HG03097 (cell line): Measurements from ENCODE around the gene SVIL.
"Not testable (repeated sequence)": the region's sequence is repeated elsewhere in the genome, so short reads cannot be mapped to it uniquely, and the experiment has no call there.

Experiments used
- ATAC-seq: cut with Tn5 transposase; IDR thresholded peaks from one replicate; pipeline ENCODE4 v1.9.1; 2021; ENCODE audit not compliant: unreplicated experiment, low FRiP score

Gene SVIL

DNA sequence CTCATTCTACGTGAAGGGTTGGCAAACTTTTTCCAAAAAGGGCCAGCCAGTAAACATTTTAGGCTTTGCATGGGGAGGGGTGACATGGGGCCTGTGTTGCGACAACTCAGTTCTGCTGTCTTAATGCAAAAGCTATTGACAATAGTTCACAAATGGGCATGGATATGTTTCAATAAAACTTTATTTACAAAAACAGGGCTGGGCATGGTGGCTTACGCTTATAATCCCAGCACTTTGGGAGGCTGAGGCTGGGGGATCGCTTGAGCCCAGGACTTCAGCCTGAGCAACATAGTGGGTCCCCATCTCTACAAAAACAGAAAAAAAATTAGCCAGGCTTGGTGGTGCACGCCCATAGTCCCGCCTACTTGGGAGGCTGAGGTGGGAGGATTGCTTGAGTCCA lies 141.1 kb downstream of the SVIL start:
- no peak for ATAC-seq

DNA sequence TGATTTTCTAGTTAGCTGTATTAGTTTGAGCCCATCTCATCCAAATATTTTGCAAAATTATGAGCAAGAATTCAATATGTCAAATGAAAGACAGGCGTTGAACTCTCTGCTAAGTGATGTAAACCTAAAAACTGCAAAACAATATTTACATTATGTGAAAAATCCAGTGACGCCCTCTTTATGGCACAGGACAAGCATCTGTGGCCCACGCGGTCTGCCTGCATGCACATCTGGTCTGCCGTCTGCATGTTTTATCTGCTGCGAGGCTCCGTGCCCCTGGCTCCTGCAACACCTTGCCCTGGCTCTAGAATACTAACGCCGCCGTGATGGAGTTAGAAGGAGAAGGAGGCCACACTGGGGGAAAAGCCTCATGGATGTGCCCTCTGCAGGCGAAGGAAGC lies 142.0 kb downstream of the SVIL start:
- ATAC-seq: no peak

DNA sequence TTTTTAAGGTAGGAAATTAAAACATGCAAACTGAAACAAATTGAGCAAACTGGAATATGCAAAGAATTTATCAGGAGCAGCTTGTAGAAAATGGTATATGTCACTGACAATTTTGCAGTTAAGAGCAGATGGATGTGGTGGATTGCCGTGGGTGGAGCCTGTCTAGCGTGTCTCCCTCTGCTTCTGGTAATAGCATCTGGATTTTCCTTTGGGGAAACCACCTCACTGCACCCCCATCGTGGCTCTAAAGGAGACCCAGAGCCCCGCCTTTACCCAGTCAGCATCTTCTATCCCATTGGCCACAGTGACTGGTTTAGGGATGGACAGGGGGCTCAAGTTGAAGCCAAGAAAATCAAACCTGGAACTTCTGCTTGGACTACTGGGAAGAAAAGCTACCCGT lies 142.9 kb downstream of the SVIL start:
- ATAC-seq: no peak

DNA sequence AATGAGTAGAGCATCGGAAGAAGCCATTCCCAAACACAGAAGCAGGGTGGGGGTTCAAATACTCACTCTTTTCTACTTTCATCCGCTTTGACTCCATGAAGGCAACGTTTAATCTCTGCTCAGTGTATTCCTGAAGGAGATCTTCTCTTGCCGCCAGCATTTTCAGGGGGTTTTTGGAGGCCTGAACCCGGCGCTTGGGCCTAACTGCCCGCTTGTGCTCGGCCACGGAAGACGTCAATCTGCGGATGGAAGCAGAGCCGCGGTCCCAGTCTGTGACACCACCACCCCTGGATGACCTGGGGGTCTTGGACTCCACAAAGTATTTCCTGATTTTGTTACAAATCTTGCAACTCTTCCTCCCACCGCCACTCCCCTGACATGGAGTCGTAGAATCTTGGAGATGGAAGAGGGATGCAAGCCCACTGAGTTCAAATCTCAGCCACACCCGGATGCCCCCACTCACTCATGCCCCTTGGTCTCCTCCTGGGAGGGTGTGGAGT lies 143.9 kb downstream of the SVIL start:
- ATAC-seq: not testable (repeated sequence)

DNA sequence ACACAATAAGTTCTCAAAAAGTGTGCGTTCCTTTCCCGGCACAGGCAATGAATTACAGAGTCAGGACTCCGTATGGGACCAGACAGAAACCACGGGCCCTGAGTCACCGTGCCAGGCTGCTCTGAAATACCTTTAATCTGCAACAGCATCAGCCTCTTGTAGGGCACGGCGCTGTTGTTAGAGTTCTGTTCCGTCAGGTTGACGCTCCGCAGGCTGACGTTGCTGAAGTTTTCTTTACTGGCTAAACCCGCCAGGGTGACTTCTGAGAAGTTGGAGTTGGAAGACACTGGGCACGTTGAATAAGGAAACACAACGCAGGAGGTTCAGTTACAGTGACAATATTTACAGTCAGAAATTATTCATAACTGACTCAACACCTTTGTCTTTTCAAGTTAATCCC lies 146.3 kb downstream of the SVIL start:
- not testable (repeated sequence) for ATAC-seq

DNA sequence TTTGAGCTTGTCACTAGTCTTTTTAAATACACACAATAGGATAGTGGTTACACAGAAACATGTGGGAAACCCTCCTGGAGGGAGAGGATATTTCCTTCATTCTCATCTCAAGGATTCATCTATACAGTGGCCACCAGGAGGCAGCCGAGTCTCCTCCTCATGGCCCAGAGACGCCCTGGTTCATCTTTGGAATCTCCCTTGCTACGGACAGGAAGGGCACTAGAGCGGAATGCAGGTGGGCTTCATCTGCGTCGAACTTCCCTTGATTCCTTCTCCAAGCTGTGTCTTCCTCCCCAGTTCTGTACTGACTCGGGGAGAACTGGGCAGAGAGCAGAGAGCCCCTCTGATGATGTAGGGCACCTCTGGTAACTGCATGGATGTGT lies 146.9 kb downstream of the SVIL start:
- not testable (repeated sequence) for ATAC-seq

DNA sequence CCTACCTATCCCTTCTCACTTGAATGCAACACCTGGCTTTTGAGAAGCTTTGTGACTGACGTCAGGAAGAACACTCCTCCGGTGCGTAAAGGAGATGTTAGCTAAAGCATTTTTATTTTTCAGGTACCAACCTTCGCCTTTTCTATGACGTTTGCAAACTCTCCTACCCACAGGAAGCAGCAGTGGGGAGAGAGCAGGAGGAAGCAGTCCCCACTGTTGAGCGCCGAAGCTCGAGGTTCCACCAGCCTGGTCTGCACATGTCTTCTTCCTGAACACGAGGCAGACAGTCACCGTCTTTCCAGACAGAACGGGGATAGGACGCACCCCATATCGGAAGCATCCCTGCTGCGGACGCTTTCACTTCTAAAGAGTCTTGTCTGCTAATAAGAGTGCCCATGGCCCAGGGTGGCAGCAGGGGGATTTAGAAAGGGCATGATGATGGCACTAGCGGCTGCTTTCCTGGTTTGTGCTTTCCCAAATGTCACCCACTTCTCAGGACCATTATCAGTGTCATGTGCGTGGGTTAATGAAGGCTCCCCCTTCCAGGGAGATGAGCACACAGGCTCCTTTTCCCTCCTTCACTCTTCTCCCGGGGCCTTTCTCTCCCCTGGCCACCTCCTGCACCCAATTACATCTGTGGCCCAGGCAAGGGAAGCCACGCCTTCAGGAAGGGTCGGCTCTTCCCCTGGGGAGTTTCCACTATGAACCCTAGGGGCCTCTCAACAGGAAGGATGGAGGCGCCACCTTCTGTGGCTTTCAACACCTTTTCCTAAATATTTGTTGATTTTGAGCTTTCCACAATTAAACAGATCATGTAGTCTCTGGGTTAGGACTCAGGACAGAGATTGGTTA lies 147.5 kb downstream of the SVIL start:
- ATAC-seq: not testable (repeated sequence)

DNA sequence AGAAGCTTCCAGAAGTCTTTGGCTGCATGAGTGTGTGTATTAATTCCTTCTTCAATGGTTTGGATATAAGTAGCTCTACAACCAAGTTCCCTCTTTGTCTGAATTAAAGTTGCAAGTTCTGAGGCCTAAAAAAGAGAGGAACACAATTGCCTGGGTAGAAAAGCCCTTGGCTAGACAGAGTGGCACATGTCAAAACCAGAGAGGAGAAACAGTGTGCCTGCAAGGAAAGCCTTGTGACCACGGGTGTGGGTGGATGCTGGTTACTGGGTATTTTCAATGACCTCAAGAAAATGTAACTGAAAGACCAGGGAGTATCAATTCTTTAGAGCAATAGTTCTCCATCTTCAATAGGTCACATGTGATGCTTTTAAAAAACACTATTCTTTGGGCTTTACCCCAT lies 148.3 kb downstream of the SVIL start:
- no peak for ATAC-seq

DNA sequence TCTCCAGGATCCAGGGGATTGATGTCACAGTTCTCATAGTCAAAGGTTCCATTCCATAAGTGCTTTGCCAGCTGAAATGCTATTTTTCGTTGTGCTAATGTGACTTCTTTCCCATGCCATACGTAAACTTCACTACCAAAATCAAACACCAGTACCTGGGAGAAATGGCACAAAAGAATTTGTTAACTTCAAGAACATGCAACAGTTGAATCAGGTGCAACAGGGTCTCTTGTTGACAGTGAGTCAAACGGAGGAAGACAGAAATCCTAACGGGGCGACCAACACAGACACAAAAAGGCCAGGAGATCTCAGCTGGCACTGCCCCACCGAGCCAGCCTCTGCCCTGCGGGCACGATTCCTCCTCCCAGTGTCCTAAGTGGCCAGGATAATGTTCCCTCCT lies 150.1 kb downstream of the SVIL start:
- ATAC-seq: not testable (repeated sequence)

DNA sequence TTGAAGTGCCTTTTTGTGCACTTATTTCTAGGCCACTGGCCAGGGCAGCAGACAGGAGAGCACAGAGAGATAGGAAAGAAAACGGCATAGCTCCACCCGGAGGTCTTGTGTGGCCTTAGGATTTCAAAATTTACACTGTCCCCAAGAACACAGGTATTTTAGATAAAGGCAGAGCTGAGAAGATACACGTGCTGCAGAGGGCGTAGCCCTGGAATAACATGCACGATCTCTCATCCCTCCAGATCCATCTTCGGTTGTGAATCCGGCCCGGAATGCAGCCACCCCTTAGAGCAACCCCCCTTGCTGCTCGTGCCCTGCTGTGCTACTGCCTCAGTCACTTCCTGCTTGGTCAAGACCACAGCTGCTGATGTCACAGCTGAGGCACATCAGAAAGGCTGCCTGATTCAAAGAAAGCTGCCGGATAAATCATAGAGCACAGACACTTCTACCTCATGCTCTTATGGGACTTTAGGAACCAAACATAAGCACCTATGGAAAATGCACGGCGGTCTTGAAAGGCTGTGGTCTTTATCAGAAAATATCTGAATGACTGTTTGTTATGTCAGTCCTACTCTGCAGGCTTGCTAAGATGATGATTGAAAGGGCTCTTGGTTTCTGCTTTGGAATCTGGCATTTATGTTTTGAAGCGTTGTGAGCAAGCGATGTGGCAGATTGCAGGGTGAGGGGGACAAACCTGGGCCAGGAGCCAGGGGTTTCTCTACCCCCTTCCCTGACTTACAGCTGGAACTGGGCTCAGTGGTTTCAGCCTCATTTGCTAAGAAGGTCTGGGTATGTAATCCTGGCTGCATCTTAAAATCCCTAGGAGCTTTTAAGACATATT lies 152.0 kb downstream of the SVIL start:
- ATAC-seq: no peak

DNA sequence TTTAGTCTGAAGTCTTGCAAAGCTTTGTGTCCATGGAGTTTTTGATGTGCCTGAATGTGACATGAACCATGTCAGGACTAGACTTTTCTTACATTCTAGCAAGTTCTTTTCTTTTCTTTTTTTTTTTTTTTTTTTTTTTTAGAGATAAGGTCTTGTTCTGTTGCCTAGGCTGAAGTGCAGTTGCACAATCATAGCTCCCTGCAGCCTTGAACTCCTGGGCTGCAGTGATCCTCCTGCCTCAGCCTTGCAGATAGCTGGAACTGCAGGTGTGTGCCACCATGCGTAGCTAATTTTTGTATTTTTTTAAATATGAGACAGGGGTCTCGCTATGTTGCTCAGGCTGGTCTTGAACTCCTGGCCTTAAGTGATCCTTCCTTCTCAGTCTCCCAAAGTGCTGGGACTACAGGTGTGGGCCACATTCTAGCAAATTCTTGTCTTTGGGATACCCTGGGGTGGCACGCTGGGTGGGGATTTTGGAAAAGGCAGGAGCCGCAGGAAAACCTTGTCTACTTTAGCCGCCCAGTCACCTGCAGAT lies 152.8 kb downstream of the SVIL start:
- no peak for ATAC-seq

DNA sequence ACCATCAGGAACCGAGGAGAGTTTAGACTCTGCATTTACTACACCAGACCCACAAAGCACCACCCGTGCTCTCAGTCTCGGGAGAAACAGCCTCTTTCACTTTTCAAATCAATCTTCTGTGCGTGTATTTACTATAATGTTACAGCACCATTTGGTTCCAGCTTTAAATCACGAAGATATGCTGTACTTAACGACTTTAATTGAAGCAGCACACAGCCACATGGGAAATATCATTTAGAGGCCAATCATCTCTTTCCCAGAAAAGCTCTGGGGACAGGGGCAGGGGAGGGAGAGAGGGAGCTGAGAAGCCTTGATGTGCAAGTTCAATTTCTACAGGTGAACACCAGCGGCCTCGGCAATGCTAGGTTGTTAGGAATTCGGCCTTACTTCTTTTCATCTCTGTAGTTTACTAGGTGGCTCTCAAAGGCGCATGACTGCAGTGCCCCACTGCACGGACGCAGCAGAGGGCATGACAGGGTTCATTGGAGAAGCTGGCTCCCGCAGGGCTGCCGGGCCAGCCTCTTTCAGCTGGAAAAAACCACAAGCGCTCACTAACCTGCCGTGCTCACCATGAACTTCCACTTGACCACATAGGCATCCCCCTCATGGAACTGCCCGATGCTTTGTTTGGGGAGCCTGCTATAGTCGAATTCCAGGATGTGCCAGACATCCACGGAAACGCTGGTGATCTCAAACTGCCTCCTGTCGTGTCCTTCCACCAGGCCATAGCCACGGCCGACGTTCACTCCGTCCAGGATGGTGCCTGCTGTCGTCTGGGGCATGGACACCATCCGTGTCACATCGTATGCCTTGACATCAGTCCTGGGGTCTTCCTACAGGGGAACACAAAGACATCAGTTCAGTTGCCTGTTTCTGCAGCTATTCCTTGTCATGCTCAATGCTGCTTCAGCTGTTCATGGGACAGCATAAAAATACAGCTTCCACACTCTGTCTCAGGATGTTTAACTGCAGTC lies 154.5 kb downstream of the SVIL start:
- ATAC-seq: no peak

DNA sequence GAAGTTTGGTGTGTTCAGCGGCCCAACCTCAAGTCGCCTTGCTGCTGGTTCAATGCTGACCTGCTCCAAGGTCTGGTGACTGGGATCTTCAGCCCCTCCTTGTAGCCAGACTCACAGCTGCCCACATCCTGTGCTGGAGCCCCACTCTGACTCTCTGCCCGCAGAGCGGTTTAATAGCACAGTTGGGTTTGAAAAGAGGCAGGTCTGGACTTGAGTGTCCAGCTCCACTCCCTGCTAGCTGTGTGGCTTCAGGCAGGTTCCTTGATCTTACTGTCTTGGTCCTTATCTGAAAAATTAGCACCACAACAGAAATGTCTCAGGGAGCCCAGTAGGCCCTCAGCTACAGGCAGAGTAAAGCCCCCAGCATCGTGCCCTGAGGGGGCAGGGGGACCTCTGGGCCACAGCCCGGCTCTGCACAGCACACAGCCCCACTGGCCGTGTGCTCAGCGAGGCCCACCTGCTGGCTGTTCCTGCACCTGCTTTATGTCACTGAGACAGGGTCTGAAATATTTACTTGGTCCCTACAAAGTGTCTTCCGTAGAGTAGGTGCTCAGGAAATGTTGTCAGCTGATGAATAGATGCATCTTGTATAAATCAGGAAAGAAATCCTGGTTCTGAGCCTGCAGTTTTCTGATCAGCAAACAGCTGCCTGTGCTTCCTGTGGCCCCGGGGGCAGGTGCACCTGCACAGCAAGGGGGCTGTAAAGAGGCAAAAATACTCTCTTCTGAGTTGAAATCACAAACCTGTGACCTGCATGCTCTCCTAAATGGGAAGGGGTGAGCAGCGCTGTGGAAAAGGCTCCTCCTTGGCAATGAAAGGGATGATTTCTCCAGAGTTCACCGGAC lies 155.5 kb downstream of the SVIL start:
- ATAC-seq: no peak

DNA sequence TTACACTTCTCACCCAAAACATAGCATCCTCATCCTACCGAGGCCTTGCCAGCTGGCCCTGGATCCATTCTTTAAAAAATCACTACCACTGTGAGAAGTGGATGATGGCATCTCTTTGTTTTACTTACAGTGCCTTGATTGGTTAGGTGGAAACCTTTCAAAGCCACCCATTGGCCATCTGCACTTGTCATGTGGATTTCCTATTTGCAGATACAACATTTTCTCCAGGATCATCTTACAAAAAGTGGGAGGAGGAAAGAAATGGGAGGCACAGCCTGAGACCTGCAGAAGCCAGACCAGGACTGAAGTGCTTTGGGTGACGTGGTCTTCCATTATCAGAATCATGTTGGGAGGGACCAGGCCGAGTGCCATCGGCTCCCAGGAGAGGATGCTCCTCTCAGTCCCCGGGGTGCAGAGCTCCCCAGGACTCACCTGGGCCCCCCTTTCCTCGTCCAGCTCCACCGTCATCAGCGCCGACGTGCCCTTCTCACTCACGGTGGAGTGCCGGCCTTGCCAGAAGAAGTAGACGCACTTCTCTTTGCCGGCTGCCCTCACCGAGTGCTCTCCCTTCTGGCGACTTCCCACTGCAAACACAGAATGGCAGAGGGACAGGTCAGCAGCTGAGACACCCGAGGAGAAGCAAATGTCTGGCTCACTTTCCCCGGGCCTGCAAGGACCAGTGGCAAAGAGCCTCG lies 161.2 kb downstream of the SVIL start:
- ATAC-seq: no peak

DNA sequence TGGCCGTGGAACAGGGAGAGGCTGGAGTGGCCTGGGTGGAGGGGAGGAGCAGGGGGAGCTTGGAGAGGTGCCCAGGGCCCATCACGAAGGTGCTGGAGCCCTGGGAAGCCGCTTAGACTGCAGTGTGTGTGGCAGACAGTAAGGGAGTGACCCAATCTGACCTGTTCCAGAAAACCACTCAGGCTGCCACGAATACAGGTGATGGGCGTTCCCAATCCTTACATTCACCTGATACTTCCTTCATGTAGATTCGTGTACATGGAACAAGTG lies 161.7 kb downstream of the SVIL start:
- ATAC-seq: no peak

DNA sequence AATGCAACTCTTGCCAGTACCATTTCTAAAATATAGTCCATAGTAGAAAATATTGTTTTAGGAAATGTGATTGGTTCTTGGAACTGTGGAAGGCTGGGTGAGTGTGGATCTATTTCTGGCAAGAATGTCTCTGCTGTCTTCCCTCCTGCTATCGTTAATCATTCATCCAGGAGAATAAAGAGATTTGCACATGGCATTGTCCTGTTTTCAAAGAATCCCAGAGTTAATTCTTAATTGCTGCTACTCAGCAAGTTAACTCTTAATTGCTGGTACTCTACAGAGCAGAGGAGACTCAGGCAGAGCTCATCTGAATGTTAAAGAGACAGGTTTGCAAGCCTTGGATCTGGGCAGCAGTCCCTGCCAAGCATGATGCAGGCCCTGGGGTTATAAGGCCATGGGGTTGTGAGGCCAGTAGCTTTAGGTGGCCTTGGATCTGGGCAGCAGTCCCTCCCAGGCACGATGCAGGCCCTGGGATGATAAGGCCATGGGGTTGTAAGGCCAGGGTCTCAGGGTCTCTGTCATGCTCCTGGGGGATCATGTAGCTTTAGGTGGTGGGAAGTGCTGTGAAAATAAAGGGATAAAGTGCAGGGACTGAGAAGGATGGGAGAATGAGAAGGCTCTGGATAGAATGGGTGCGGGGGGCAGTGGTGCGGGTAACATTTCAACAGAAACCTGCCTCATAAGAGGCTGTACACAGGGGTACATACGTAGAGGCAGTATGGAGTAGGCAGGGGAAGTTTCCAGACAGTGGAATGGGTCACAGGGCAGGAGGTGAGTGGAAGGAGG lies 162.3 kb downstream of the SVIL start:
- ATAC-seq: no peak

DNA sequence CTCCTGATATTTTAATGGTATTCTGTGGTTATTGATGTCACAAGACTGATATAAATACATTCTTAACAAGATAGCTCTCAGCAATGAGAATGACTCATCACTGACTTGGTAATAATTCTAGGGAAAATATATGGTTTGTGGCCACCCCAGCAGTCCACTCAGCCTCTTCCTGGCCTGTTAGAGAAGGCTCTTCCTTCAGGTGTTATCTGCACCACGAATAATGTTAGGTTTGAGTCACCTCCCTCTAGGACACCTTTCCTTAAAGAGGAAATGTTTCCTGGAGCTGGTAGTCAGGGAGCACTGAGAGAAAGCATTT lies 163.3 kb downstream of the SVIL start:
- ATAC-seq: no peak

DNA sequence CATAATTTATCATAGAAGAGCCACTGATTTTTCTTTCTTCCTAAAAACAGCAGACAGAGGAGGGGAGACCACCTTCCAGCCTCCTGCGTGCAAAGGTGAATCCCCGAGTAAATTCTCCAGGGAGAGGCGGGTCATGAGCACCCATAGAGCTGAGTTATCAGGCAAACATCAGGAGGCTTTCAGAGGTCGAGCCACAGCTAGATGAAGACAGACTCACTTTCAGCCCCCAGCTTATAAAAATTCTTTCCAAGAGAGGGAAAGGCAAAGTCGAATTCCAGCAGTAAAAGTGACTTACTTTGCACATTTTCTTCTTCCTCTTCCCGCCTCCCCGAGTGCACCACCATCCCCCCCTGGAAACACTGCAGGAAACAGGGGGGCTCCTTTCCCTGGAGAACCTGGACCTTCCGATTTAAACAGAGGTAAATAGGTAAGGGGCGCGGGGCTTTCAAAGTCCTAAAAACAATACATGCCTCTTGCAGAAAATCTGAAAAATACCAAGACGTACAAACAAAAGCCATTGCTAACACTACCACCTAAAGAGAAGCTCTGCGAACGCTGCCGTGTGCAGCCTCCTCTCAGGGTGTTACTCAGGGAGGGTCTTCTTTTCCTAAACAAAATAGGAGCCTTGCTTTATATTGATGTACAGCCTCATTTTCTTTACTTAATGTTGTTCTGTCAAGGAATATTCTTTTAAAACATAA lies 163.8 kb downstream of the SVIL start:
- ATAC-seq: no peak
